OCI-LY1 (cell line): Measurements from ENCODE around the gene MAGEC3.

Source experiments
- H2AFZ ChIP-seq: fragments of 200-600 bp; sonication (generic), shearing (Covaris generic); 2 replicates; pipeline ENCODE4 v1.6.0; 2014; ENCODE audit warnings: antibody characterized with exemption, mild to moderate bottlenecking, low read length
- H3F3A ChIP-seq: fragments of 200-600 bp; sonication (generic), shearing (Covaris generic); 2 replicates; pipeline ENCODE4 v1.6.0; 2014; ENCODE audit warnings: mild to moderate bottlenecking, antibody characterized with exemption, low read length, moderate library complexity; ENCODE audit not compliant: insufficient read depth
- H3K27ac ChIP-seq: fragments of 200-600 bp; sonication (generic); 2 replicates; pipeline ENCODE4 v1.5.1; 2014; ENCODE audit warnings: low read length, mixed run types, mild to moderate bottlenecking, low read depth; ENCODE audit not compliant: poor library complexity, severe bottlenecking
- H3K27me3 ChIP-seq: fragments of 200-600 bp; sonication (generic); 2 replicates; pipeline ENCODE4 v1.6.0; 2014; ENCODE audit warnings: antibody characterized with exemption, mild to moderate bottlenecking, low read length, moderate library complexity; ENCODE audit not compliant: insufficient read depth
- H3K36me3 ChIP-seq: fragments of 200-600 bp; sonication (generic); 2 replicates; pipeline ENCODE4 v1.6.1; 2014; ENCODE audit warnings: mild to moderate bottlenecking, antibody characterized with exemption, low read length, moderate library complexity, mixed read lengths; ENCODE audit not compliant: insufficient read depth
- H3K4me1 ChIP-seq: fragments of 200-600 bp; sonication (generic); 2 replicates; pipeline ENCODE4 v1.5.1; 2014; ENCODE audit warnings: mild to moderate bottlenecking, low read length, moderate library complexity; ENCODE audit not compliant: insufficient read depth, severe bottlenecking
- H3K4me2 ChIP-seq: fragments of 200-600 bp; sonication (generic), shearing (Covaris generic); 2 replicates; pipeline ENCODE4 v1.6.1; 2014; ENCODE audit warnings: low read length
- H3K4me3 ChIP-seq: fragments of 200-600 bp; sonication (generic); 2 replicates; pipeline ENCODE4 v1.5.1; 2014; ENCODE audit warnings: low read length, low read depth, mild to moderate bottlenecking, mixed read lengths; ENCODE audit not compliant: poor library complexity, severe bottlenecking
- H3K79me2 ChIP-seq: fragments of 200-600 bp; shearing (Covaris generic); 2 replicates; pipeline ENCODE4 v1.6.1; 2016; ENCODE audit warnings: mixed run types, low read length, mixed read lengths; ENCODE audit not compliant: insufficient read depth
- H3K9ac ChIP-seq: fragments of 200-600 bp; sonication (generic), shearing (Covaris generic); 2 replicates; pipeline ENCODE4 v1.6.1; 2014; ENCODE audit warnings: mild to moderate bottlenecking, low read length, mixed read lengths
- H3K9me2 ChIP-seq: fragments of 200-600 bp; sonication (generic), shearing (Covaris generic); 2 replicates; pipeline ENCODE4 v1.6.1; 2014; ENCODE audit warnings: low read depth, mild to moderate bottlenecking, low read length, mixed read lengths
- H3K9me3 ChIP-seq: fragments of 200-600 bp; shearing (Covaris generic); 2 replicates; pipeline ENCODE4 v1.6.1; 2014; ENCODE audit warnings: low read length, mixed read lengths
- H4K20me1 ChIP-seq: fragments of 200-600 bp; sonication (generic), shearing (Covaris generic); 2 replicates; pipeline ENCODE4 v1.6.0; 2016; ENCODE audit warnings: mild to moderate bottlenecking, low read length; ENCODE audit not compliant: insufficient read depth
- EZH2 ChIP-seq: fragments of 200-600 bp; sonication (generic), shearing (Covaris generic); IDR thresholded peaks from 2 replicates; pipeline ENCODE4 v1.8.0; 2017; ENCODE audit warnings: borderline replicate concordance, mixed run types, mild to moderate bottlenecking, antibody characterized with exemption, low read length, moderate library complexity, mixed read lengths
- TF ChIP-seq, protein P1 (sequence below): fragments of 200-600 bp; sonication (generic), shearing (Covaris generic); IDR thresholded peaks from 2 replicates; pipeline ENCODE4 v1.5.1; 2017; ENCODE audit warnings: mild to moderate bottlenecking, antibody characterized with exemption, low read length, moderate library complexity, mixed read lengths

MAGEC3 gene

GRCh38 chrX:141903400-141904155 is 65.5 kb downstream of the MAGEC3 start, which contains the start of gene MAGEC1:
Gene MAGEC1 (plus strand): TSS chrX:141903894. CDS start chrX:141905073, 1,179 bp downstream.
- Histone ChIP-seq H4K20me1 (no peaks in the 10 kb centered on the region), H3K79me2 (no peaks in the 10 kb centered on the region), H3K27ac (no peak within 1 kb of the TSS), H3K4me1 (no peaks in the 10 kb centered on the region), H3K4me3 (no peak within 1 kb of the TSS), H3K9me3 (no peaks in the 10 kb centered on the region), H3K9ac (no peak within 1 kb of the TSS), H3K4me2 (no peak within 1 kb of the TSS), H3K27me3 (no peaks in the 10 kb centered on the region), H3K9me2 (no peaks in the 10 kb centered on the region), H3K36me3 (no peaks in the 10 kb centered on the region), H3F3A (no peaks in the 10 kb centered on the region), H2AFZ (no peak within 1 kb of the TSS)
- TF ChIP-seq EZH2 = no peak
- TF ChIP-seq, protein P1, sequence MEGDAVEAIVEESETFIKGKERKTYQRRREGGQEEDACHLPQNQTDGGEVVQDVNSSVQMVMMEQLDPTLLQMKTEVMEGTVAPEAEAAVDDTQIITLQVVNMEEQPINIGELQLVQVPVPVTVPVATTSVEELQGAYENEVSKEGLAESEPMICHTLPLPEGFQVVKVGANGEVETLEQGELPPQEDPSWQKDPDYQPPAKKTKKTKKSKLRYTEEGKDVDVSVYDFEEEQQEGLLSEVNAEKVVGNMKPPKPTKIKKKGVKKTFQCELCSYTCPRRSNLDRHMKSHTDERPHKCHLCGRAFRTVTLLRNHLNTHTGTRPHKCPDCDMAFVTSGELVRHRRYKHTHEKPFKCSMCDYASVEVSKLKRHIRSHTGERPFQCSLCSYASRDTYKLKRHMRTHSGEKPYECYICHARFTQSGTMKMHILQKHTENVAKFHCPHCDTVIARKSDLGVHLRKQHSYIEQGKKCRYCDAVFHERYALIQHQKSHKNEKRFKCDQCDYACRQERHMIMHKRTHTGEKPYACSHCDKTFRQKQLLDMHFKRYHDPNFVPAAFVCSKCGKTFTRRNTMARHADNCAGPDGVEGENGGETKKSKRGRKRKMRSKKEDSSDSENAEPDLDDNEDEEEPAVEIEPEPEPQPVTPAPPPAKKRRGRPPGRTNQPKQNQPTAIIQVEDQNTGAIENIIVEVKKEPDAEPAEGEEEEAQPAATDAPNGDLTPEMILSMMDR = no peak

- H3K79me2 ChIP-seq = no peaks in the 10 kb centered on the region
- H3K4me1 ChIP-seq = no peaks in the 10 kb centered on the region
- H3K27me3 ChIP-seq = no peaks in the 10 kb centered on the region
- H3K4me2 ChIP-seq = no peak overlapping the region
- TF ChIP-seq, protein P1 = no peak
- no peak for TF ChIP-seq EZH2
- H2AFZ ChIP-seq = no peak overlapping the region
- H3F3A ChIP-seq = no peaks in the 10 kb centered on the region
- no peak overlapping the region for H3K27ac ChIP-seq
- H3K9ac ChIP-seq = no peak overlapping the region
- H3K9me3 ChIP-seq = no peaks in the 10 kb centered on the region
- H3K36me3 ChIP-seq = no peaks in the 10 kb centered on the region
- H3K9me2 ChIP-seq = no peaks in the 10 kb centered on the region
- H3K4me3 ChIP-seq = no peak overlapping the region
- no peaks in the 10 kb centered on the region for H4K20me1 ChIP-seq
Measured at GRCh38 chrX:141904262-141904661, 66.1 kb downstream of the MAGEC3 start.

DNA sequence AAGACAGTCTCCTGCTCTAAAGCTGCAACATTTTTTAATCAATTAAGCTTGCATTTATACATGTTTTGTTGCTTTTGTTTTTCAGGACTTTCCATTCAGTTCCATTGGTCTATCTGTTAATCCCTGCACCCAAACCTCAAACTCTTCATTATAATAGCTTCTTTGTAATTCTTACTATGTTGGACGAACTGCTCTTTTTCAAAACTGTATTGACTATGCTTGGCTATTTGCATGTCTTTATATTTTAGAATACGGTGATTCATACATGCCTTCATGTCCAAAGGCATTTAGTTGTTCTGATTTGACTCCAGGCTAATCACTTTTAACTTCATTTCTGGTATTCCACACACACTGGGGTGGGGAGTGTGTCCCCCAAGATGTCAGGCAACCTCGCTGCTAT is 79.7 kb downstream of the MAGEC3 start:
- Histone ChIP-seq H2AFZ (no peak overlapping the region), H3K27me3 (no peaks in the 10 kb centered on the region), H3K9me2 (no peaks in the 10 kb centered on the region), H4K20me1 (no peaks in the 10 kb centered on the region), H3F3A (no peaks in the 10 kb centered on the region), H3K36me3 (no peaks in the 10 kb centered on the region), H3K79me2 (no peaks in the 10 kb centered on the region), H3K4me2 (no peak overlapping the region), H3K4me1 (no peaks in the 10 kb centered on the region), H3K4me3 (no peak overlapping the region), H3K27ac (no peak overlapping the region), H3K9ac (no peak overlapping the region), H3K9me3 (no peaks in the 10 kb centered on the region)
- TF ChIP-seq EZH2 = no peak
- TF ChIP-seq, protein P1 = no peak
